Bronchial smooth muscle cell (primary cell): ENCODE results near the gene STK39. TPM values are rescaled to one million over a fixed set of nuclear protein-coding genes. Genes with fewer than 3 reads are reported as not detected.

Source experiments
- total RNA-seq: library from RNA; depleted of rRNA; stranded (reverse); fragments of >200 nt; gene quantifications from 2 replicates; pipeline ENCODE4 v1.2.1, GENCODE V29; 2014

STK39 gene
- total RNA-seq, result 10.3 and 11.7 TPM in 2 replicates

GRCh38 chr2:168247341-168248261, at the start of gene STK39:
Gene STK39 (minus strand): TSS chr2:168247595. CDS start chr2:168247435, 160 bp downstream.

Other genes with a start within 250 kb of the STK39 start
- 6.3 and 8.0 TPM in 2 replicates for gene CERS6, start 208.7 kb upstream of the STK39 start, total RNA-seq